Esophagus squamous epithelium (tissue), 4 donors: ENCODE measurements around the gene NID1.

Source experiments
- CTCF ChIP-seq, 6 experiments: fragments of 450-650 bp in 4 of 6; fragments of 200-600 bp in 2 of 6; sonication (generic) in 2 of 6; IDR thresholded peaks; one replicate each; pipeline ENCODE4 v1.5.1; 2016 to 2019; ENCODE audit warnings: antibody characterized with exemption in 6 of 6, mild to moderate bottlenecking in 4 of 6, moderate library complexity in 4 of 6
- POLR2A ChIP-seq, 4 donors: fragments of 450-650 bp; IDR thresholded peaks; one replicate each; pipeline ENCODE4 v1.6.1; 2017; ENCODE audit warnings: antibody characterized with exemption in 4 of 4, mild to moderate bottlenecking in 4 of 4, moderate library complexity in 3 of 4

DNA sequence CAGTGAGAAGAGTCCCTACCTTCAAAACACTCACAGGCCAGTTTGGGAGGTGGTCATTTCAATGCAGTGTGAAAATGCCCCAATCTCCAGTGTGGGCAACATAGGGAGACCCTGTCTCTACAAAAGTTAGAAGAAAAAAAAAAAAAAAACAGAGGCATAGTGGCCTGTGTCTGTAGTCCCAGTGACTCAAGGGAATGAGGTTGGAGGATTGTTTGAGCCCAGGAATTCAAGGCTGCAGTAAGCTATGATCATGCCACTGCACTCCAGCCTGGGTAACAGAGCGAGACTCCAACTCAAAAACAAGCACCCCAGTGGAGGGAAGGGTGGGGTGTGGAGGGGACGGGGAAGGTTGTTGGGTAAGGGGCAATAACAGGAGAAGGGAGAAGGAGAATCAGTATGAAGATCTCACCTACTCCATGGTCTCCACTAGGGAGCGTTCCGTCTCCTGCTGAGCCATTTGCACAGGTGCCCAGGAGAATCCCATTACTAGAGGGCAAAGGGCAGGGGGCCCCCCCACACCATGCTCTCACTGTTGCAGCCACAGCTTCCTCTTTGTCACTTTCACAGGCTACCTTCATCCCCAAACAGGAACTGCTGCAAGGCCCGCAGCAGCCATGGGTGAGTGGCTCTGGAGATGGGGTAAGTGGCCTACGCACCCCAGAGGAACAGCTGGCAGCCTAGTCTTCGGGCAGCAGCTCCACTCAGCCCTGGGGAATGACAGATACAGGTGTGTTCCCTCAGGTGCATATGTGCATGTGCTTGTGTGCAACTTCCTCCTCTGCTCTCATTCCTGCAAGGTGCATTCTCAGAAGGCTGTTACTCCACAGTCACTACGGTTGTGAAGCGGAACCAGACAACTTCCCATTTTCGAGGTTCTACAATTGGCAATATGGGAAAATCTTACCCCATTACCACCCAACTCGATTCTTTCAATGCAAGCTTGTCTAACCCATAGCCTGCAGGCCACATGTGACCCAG, 110.3 kb downstream of the NID1 start:
- no peak for TF ChIP-seq CTCF (IDR thresholded peaks at IDR 0.05)
- TF ChIP-seq POLR2A (IDR thresholded peaks at IDR 0.05) = no peak
